Stimulated activated naive CD8-positive, alpha-beta T cell treated with anti-CD3 and anti-CD28 coated beads, Interleukin-15, Interleukin-2, amounts not matched to agents 100 U/mL and 50 U/mL, for 24 hours (primary cell): ENCODE results near the gene SMIM32.
A peak's percentile ranks its signal among the peaks of the same experiment; 100 is the strongest.

Source experiments
- ATAC-seq: fragments of 150-1000 bp; cut with Tn5 transposase; one replicate; pipeline ENCODE4 v1.10.0; 2021
- DNase-seq: peaks from one replicate; pipeline ENCODE4 v3.0.0; 2021

Gene SMIM32

GRCh38 chr5:136207631-136208030 lies 14.7 kb upstream of the SMIM32 start:
- DNase-seq (no peak), ATAC-seq (no peak)

DNA sequence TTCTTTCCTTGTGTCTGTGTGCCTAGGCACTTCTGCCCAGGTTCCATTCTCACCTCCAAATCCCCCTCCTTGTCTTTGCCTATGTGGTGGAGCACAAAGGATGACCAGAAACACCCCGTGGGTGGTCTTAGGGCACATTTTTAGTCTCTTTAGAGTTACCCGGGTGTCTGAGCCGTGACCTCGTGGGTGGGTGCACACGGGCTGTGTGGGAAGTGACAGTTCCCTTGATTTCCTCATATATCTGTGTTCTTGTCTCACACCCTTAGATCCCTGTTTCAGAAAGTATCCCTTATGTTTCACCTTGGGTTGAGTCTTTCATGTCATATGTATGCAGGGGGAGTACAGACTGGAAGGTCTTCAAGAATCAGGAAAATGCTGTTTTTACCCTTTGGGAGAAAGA lies 13.4 kb upstream of the SMIM32 start:
- no peak for ATAC-seq

DNA sequence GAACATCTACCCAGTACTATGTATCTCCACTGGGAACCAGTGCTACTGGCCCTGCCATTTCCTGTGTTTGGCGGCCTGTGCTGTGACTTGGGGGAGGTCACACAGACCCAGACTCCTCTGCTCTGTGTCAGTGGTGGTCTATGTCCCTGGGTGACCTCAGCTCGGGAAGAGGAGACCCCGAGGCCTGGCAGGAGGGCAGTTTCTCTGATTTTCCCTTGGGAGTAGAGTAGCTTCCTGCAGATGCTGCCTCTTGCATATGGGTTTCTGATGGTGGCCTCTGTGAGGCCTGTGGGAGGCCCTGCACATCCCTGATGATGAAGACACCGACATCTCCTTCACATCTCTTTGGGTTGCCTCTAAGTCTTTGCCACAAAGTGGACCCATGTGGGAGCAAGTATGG lies 13.0 kb upstream of the SMIM32 start:
- DNase-seq, result no peak
- ATAC-seq, result no peak

More for the DNA sequence above, 13.4 kb upstream of the SMIM32 start:
- no peak for DNase-seq

DNA sequence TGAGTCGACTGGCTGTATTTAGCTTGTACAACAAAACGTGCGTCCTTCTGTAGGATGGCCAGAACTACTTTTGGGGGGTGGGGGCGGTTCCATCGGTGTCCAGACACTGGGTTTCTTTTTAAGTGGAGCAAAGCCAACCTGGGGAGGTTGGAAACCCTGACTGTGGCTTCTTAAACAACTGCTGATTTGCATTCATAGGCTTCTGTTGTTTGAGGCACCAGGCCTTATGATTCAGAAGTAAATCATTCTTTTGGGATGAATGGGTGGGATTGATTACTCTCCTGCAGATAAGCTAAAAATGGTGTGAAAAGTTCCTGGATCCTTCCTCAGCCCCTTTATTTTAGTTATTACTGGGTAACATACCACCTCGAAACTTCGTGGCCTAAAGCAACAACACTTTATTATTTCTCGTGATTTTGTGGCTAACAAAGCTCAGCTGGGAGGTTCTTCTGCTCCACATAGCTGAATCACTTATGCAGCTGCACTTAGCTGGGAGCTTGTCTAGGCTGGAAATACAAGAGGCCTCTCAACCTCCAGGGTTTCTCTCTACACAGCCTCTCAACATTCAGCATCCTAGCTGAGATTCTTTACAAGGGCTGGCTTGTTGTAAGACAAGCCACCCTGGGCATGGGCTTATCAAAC lies 12.2 kb upstream of the SMIM32 start:
- ATAC-seq, result no peak
- DNase-seq, result no peak

DNA sequence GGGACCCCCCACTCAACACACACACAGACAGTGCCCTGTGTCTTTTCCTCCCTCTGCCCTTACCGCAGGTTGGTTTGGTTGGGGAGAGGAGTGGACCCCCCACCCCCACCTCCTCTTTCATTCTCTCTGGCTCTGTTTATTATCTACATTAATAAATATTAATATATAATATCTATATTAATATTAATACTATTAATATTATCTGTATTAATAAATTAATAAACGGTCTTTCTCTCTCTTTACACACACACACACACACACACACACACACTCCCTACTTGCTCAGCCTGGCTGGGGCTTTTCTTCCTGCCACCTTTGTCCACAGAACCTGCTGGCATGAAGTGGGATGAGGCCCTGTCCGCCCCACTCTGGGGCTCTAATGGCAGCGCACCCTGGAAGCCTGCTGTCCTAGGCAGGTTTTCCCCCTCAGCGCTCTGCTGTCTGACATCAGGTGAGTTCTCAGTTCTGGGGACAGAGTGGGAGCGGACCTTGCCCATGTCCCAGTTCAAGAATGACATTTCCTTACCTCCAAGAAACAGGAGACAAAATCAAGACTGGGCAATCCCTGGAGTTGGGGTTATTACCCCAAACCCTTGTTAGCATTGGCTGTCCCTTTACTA lies 10.5 kb upstream of the SMIM32 start:
- ATAC-seq (no peak), DNase-seq (no peak)

GRCh38 chr5:136202469-136203205 lies 9.7 kb upstream of the SMIM32 start:
- no peak for DNase-seq
- no peak for ATAC-seq

DNA sequence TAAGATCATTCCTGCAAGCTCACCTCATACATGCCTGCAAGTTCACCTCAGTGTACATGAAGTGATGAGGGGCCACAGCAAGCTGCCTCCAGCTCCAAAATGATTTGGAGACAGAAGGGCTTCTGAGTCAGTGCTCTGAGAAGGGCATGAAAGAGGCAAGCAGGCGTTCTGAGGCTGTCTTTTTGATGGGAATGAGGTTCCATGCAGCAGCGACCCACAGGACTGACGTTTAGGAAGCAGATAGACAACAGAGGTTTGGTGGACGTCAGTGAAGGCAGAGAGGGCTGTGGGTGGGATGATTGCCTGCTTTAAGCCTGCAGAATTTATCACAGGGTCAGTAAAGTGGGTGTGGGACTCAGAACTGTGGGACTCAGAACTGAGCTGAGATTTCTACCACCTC lies 8.9 kb upstream of the SMIM32 start:
- no peak for DNase-seq
- no peak for ATAC-seq

- no peak for ATAC-seq
- DNase-seq, result no peak
These were observed 7.8 kb upstream of the SMIM32 start for GRCh38 chr5:136200761-136201160.

GRCh38 chr5:136200130-136200529 lies 7.2 kb upstream of the SMIM32 start:
- DNase-seq (no peak), ATAC-seq (no peak)

DNA sequence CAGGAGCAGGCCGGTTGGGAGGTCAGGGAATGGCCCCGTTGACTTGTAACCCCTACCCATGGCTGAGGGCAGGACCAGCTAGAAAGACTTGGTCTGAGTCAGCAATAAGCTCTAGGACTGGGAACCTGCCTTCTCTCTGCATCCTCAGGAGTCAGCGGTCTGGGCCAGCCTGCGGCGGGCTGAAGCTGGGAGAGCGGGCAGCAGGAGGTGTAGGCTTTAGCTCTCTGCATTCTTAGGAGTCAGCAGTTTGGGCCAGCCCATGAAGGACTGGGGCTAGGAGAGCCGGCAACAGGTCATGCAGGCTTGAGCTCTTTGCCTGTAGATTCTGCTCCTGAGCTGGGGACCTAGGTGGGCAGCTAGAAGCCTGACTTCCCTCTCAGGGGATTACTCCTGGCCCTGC lies 6.4 kb upstream of the SMIM32 start:
- ATAC-seq (no peak), DNase-seq (no peak)

DNA sequence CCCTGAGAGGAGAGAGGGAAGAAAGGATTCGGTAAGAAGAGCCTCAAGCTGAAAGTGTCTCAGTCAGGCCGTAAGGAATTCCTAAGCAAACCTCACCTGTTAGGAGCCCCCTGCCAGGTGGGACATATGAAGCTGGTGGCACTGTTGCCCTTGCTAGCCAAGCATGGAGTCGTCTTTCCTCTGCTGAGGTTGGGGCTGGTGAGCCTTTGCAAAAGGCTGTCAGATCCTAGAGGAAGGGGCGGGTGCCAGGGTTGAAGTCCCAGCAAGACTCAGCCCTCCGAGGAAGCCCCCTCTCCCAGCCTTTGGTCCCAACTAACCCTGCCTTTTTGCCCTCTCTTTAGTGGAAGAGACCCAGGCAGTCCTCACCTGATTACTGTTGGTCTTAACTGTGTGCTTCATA lies 5.5 kb upstream of the SMIM32 start:
- DNase-seq (no peak), ATAC-seq (no peak)

DNA sequence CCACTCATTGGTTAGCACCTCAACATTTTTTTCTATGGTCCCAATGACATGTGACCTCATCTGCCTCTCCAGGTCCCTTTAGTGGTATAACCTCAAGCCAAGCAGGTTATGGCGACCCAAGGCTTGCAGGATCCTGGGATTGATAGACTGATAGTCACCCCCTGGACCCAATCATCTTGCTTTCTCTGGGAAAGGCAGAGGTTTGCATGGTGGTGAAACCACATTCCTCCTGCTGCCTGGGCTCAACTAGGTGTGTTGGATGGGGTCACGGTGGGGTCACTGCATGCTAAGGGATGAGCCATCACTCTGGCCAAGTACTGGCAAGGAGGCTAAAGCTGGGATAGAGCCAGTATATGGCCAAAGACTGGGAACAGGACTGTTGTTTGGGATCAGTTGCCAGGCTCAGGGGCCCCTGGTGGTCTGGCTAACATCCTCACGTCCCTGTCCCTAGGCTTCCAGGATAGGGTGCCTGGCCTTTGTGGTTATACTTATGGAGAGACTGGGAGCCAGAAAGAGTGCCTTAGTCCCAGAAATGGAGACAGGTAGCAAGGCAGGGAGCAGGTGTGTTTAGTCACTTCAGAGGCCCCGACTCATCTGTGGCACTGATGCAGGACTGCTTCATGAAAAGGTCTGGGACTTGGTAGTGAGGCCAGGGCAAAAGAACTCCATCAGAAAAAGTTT lies 4.6 kb upstream of the SMIM32 start:
- ATAC-seq (no peak), DNase-seq (no peak)

DNA sequence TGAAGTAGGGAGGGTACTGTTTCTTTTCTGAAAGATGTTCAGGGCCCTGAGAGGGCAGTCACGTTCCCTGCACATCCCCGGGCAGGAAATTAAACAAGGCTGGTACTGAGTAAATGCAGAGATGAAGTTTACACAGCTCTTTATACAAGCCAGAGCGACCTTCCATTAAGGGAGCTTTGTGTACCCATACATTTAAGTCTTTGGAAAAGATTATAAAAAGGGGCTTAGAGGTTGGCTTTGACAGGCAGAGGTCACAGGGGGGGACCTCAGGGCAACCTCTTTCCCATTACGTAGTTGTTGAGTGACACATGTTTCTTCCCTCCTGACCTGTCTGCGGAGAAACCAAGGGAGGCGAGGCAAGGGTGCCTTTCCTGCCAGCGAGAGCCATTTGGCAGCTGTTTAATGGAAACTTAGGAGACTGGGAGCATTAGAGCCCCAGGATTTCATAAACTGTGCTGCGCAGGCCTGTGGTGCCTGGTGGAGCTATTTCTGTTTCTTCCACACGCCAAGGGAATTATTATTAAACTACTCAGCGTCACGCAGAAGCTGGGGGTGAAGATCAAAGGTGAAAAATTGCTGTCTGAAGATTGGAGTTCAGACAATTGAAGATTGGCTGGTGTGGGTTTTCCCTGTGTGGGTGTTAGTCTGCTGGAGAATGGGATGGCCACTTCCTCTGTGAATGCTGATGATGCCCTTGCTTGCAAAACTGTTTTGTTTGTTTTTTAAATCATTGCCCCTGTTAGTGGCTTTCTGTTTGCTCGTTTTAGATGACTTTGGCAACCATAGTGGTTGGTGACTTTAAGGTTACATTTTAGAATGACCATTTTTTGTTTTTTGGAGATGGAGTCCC lies 3.2 kb upstream of the SMIM32 start:
- ATAC-seq (no peak), DNase-seq (no peak)

DNA sequence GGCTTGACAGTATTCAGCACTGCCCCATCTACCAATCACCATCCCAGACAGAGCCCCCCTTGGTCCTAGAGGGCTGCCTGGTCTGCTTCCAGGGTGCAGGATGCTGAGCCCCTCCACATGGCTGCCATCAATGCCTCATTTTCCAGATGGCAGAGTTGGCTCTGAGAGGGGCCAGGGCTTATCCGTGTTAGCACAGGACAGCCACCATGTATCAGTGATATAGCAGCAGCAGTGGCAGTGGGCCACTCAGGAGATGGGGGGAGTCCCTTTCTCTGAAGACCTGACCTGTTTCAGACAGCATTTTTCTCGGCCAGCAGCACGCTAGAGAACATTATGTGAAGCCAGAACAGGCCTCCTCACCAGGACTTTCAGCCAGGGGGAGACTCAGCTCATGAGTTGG lies 1.6 kb upstream of the SMIM32 start:
- ATAC-seq, result no peak

GRCh38 chr5:136193322-136193935 lies 467 bp upstream of the SMIM32 start:
- ATAC-seq (no peak), DNase-seq (no peak)

More for the DNA sequence above, 1.6 kb upstream of the SMIM32 start:
- no peak for DNase-seq

DNA sequence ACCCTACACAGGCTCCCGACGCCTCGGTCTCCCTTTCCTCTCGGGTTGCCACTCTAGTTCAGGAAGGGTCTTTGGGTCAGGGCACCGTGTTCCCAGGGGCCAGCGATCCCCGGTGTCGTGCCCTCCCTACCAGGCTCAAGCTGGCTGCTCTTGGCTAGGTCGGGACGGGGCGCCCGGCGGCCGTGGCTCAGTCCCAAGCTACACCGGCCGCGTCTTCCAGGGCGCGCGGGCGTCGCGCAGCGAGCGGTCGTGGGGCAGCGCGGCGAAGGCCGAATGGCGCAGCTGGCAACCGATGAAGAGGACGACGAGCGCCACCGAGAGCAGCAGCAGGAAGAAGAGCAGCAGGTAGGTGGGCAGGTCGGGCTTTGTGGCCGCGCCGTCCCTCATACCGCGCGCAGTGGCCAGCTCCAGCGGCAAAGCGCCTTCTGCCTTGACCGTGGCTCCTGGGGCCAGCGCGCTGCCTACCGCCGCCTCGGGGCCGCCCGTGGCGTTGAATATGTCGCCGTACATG lies 892 bp downstream of the SMIM32 start:
- ATAC-seq (peak; percentile 2), DNase-seq (no peak)

- no peak for ATAC-seq
- no peak for DNase-seq
These were observed 1.5 kb downstream of the SMIM32 start for GRCh38 chr5:136191304-136192014.

- no peak for ATAC-seq
- no peak for DNase-seq
These were observed 2.1 kb downstream of the SMIM32 start for GRCh38 chr5:136190904-136191303.

DNA sequence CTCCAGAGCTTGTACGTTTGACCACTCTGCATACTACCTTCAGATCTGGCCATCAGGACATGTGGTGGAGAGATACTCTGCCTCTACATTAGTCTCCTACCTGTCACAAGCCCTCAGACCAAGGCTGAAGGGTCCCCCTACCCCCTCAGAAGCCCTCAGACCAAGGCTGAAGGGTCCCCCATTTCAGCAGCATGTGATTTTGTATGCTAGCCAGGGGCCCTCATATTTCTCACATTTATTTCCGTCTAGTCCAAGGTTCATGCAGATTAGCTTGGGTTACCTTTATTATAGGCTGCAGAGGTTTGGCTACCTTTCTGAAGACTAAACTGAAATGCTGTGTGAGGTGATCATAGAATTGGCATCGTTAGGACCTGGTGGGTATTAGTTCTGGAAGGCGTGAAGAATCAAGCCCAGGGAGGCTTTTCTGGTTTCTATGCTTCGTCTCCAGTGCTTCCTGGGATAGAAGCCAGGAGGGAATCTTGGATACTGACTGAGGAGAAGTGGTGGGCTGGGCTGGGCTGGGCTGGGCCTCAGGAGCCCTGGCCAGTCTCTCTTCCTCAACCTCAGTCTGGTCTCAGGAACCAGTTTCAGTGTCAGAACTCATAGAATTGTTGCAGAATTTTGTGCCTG lies 2.8 kb downstream of the SMIM32 start:
- ATAC-seq (no peak), DNase-seq (no peak)

GRCh38 chr5:136188859-136189258 lies 4.1 kb downstream of the SMIM32 start:
- ATAC-seq (no peak), DNase-seq (no peak)
